ENCODE measurements around the gene ZFHX3. TPM values are rescaled to one million over a fixed set of nuclear protein-coding genes. Genes with fewer than 3 reads are reported as not detected.

ZFHX3 gene
- total and polyA plus RNA-seq, 2 experiments from 2014 or later, result 2.8 to 3.9 TPM

- no peak for DNase-seq
- H3K4me1 ChIP-seq (ENCODE audit: insufficient read depth), result no peaks in the 10 kb centered on the region
- TF ChIP-seq EZH2phosphoT487 (IDR thresholded peaks at IDR 0.05; ENCODE audit: insufficient read depth, low read depth) (no peak), EZH2 (IDR thresholded peaks at IDR 0.05; ENCODE audit: insufficient read depth, poor library complexity, severe bottlenecking) (no peak)
- 77 to 80% methylated on average over 3 of the region's 3 CpGs for WGBS, 2 experiments (ENCODE audit: low coverage in 1 of 2, low lambda C conversion rate in 2 of 2, missing lambda C conversion rate in 2 of 2)
- H4K20me1 ChIP-seq (ENCODE audit: insufficient read depth), result no peaks in the 10 kb centered on the region
- no peaks in the 10 kb centered on the region for H3F3A ChIP-seq (ENCODE audit: insufficient read depth)
- H3K27ac ChIP-seq, result no peak overlapping the region
- no peaks in the 10 kb centered on the region; the same call in 1 of the 2 replicates for H3K36me3 ChIP-seq (ENCODE audit: low read depth)
- in situ Hi-C loops (cut with MboI), result no loop called here
- no peaks in the 10 kb centered on the region for H3K9me3 ChIP-seq (ENCODE audit: low read depth)
- no peaks in the 10 kb centered on the region for H3K9me2 ChIP-seq (ENCODE audit: insufficient read depth)
- H3K27me3 ChIP-seq (replicated peaks; ENCODE audit: insufficient read depth), result no peaks in the 10 kb centered on the region
- peaks cover 18% of the 10 kb centered on the region for H3K79me2 ChIP-seq (ENCODE audit: insufficient read depth)
- no peak overlapping the region for H2AFZ ChIP-seq
- H3K4me2 ChIP-seq (ENCODE audit: unreplicated experiment), result no peak overlapping the region
- H3K9ac ChIP-seq, result no peak overlapping the region
- H3K4me3 ChIP-seq, result no peak overlapping the region
These were observed 157.3 kb downstream of the ZFHX3 start for GRCh38 chr16:72890587-72890986.

- no peak overlapping the region for H3K4me2 ChIP-seq (ENCODE audit: unreplicated experiment)
- no peak for DNase-seq
- TF ChIP-seq EZH2 (IDR thresholded peaks at IDR 0.05; ENCODE audit: insufficient read depth, poor library complexity, severe bottlenecking) (no peak), EZH2phosphoT487 (IDR thresholded peaks at IDR 0.05; ENCODE audit: insufficient read depth, low read depth) (no peak)
- H3K9ac ChIP-seq, result no peak overlapping the region
- H3F3A ChIP-seq (ENCODE audit: insufficient read depth), result no peaks in the 10 kb centered on the region
- H3K9me2 ChIP-seq (ENCODE audit: insufficient read depth), result no peaks in the 10 kb centered on the region
- no peaks in the 10 kb centered on the region; the same call in 1 of the 2 replicates for H3K36me3 ChIP-seq (ENCODE audit: low read depth)
- H2AFZ ChIP-seq, result no peak overlapping the region
- H3K79me2 ChIP-seq (ENCODE audit: insufficient read depth), result peaks cover 17% of the 10 kb centered on the region
- H4K20me1 ChIP-seq (ENCODE audit: insufficient read depth), result no peaks in the 10 kb centered on the region
- no peaks in the 10 kb centered on the region for H3K27me3 ChIP-seq (replicated peaks; ENCODE audit: insufficient read depth)
- H3K27ac ChIP-seq, result no peak overlapping the region
- H3K4me1 ChIP-seq (ENCODE audit: insufficient read depth), result no peaks in the 10 kb centered on the region
- in situ Hi-C loops (cut with MboI), result no loop called here
- no peaks in the 10 kb centered on the region for H3K9me3 ChIP-seq (ENCODE audit: low read depth)
- 92 to 94% methylated on average over 15 of the region's 15 CpGs for WGBS, 2 experiments (ENCODE audit: low coverage in 1 of 2, low lambda C conversion rate in 2 of 2, missing lambda C conversion rate in 2 of 2)
- H3K4me3 ChIP-seq, result no peak overlapping the region
These were observed 158.0 kb downstream of the ZFHX3 start for GRCh38 chr16:72889616-72890582.

- Histone ChIP-seq H2AFZ (no peak overlapping the region), H3K4me2 (ENCODE audit: unreplicated experiment) (no peak overlapping the region), H3K79me2 (ENCODE audit: insufficient read depth) (peaks cover 30% of the 10 kb centered on the region; the same call in 1 of the 2 replicates), H3K9me3 (ENCODE audit: low read depth) (no peaks in the 10 kb centered on the region), H3K27ac (no peak overlapping the region), H4K20me1 (ENCODE audit: insufficient read depth) (no peaks in the 10 kb centered on the region), H3K36me3 (ENCODE audit: low read depth) (no peaks in the 10 kb centered on the region; the same call in 1 of the 2 replicates), H3K27me3 (replicated peaks; ENCODE audit: insufficient read depth) (no peaks in the 10 kb centered on the region), H3F3A (ENCODE audit: insufficient read depth) (peaks cover 12% of the 10 kb centered on the region; the same call in 1 of the 2 replicates), H3K9me2 (ENCODE audit: insufficient read depth) (no peaks in the 10 kb centered on the region), H3K4me3 (no peak overlapping the region), H3K4me1 (ENCODE audit: insufficient read depth) (peaks cover 12% of the 10 kb centered on the region), H3K9ac (no peak overlapping the region)
- TF ChIP-seq EZH2phosphoT487 (IDR thresholded peaks at IDR 0.05; ENCODE audit: insufficient read depth, low read depth) (no peak), EZH2 (IDR thresholded peaks at IDR 0.05; ENCODE audit: insufficient read depth, poor library complexity, severe bottlenecking) (no peak)
- in situ Hi-C loops (cut with MboI), result no loop called here
- 87 to 88% methylated on average over 11 to 14 of the region's 14 CpGs for WGBS, 2 experiments (ENCODE audit: low coverage in 1 of 2, low lambda C conversion rate in 2 of 2, missing lambda C conversion rate in 2 of 2)
- no peak for DNase-seq
These were observed 160.4 kb downstream of the ZFHX3 start for GRCh38 chr16:72887537-72887936.

GRCh38 chr16:72886346-72886974 is 161.5 kb downstream of the ZFHX3 start:
- H3K9ac ChIP-seq, result no peak overlapping the region
- H3K27ac ChIP-seq, result no peak overlapping the region
- WGBS, 2 experiments (ENCODE audit: low coverage in 1 of 2, low lambda C conversion rate in 2 of 2, missing lambda C conversion rate in 2 of 2), result 98% methylated on average over 9 of the region's 9 CpGs
- H3F3A ChIP-seq (ENCODE audit: insufficient read depth), result peaks cover 12% of the 10 kb centered on the region; the same call in 1 of the 2 replicates
- peaks cover 33% of the 10 kb centered on the region; the same call in 1 of the 2 replicates for H3K79me2 ChIP-seq (ENCODE audit: insufficient read depth)
- H3K27me3 ChIP-seq (replicated peaks; ENCODE audit: insufficient read depth), result no peaks in the 10 kb centered on the region
- in situ Hi-C loops (cut with MboI), result no loop called here
- no peak overlapping the region for H2AFZ ChIP-seq
- no peak overlapping the region for H3K4me3 ChIP-seq
- H3K36me3 ChIP-seq (ENCODE audit: low read depth), result no peaks in the 10 kb centered on the region; the same call in 1 of the 2 replicates
- H3K4me1 ChIP-seq (ENCODE audit: insufficient read depth), result peaks cover 12% of the 10 kb centered on the region
- no peaks in the 10 kb centered on the region for H3K9me3 ChIP-seq (ENCODE audit: low read depth)
- no peaks in the 10 kb centered on the region for H4K20me1 ChIP-seq (ENCODE audit: insufficient read depth)
- no peaks in the 10 kb centered on the region for H3K9me2 ChIP-seq (ENCODE audit: insufficient read depth)
- no peak overlapping the region for H3K4me2 ChIP-seq (ENCODE audit: unreplicated experiment)
- TF ChIP-seq EZH2phosphoT487 (IDR thresholded peaks at IDR 0.05; ENCODE audit: insufficient read depth, low read depth), result no peak
- TF ChIP-seq EZH2 (IDR thresholded peaks at IDR 0.05; ENCODE audit: insufficient read depth, poor library complexity, severe bottlenecking), result no peak
- DNase-seq, result no peak

All from GM23248 (cell line).